Ishikawa (cell line): Measurements from ENCODE around the gene TSPOAP1.

Experiments used
- CEBPB ChIP-seq: IDR thresholded peaks from 2 replicates; pipeline ENCODE4 v1.6.1; 2012
- CREB1 ChIP-seq: IDR thresholded peaks from 2 replicates; pipeline ENCODE4 v1.6.1; 2012; ENCODE audit warnings: low read depth
- EGR1 ChIP-seq: IDR thresholded peaks from 2 replicates; pipeline ENCODE4 v1.6.1; 2012
- EP300 ChIP-seq: IDR thresholded peaks from 2 replicates; pipeline ENCODE4 v1.6.1; 2012; ENCODE audit warnings: borderline replicate concordance
- FOXM1 ChIP-seq: IDR thresholded peaks from 2 replicates; pipeline ENCODE4 v1.6.1; 2012; ENCODE audit warnings: low read depth, borderline replicate concordance
- MAX ChIP-seq: IDR thresholded peaks from 2 replicates; pipeline ENCODE4 v1.6.1; 2012
- NFIC ChIP-seq: IDR thresholded peaks from 2 replicates; pipeline ENCODE4 v1.6.1; 2012
- RAD21 ChIP-seq: IDR thresholded peaks from 2 replicates; pipeline ENCODE4 v1.6.1; 2012; ENCODE audit warnings: low read depth
- REST ChIP-seq: IDR thresholded peaks from 2 replicates; pipeline ENCODE4 v1.6.1; 2012; ENCODE audit warnings: low read depth, mild to moderate bottlenecking
- TAF1 ChIP-seq: IDR thresholded peaks from 2 replicates; pipeline ENCODE4 v1.6.1; 2012; ENCODE audit warnings: low read depth, mild to moderate bottlenecking
- TCF12 ChIP-seq: IDR thresholded peaks from 2 replicates; pipeline ENCODE4 v1.6.1; 2012; ENCODE audit warnings: low read depth
- TEAD4 ChIP-seq: IDR thresholded peaks from 2 replicates; pipeline ENCODE4 v1.6.1; 2012
- USF1 ChIP-seq: IDR thresholded peaks from 2 replicates; pipeline ENCODE4 v1.6.1; 2012
- YY1 ChIP-seq: IDR thresholded peaks from 2 replicates; pipeline ENCODE4 v1.6.1; 2012; ENCODE audit warnings: low read depth
- ZBTB7A ChIP-seq: IDR thresholded peaks from 2 replicates; pipeline ENCODE4 v1.6.1; 2012; ENCODE audit warnings: low read depth

The TSPOAP1 gene

GRCh38 chr17:58318065-58318481, 10.5 kb downstream of the TSPOAP1 start:
- TF ChIP-seq FOXM1: no peak
- no peak for TF ChIP-seq REST
- TF ChIP-seq CREB1: no peak
- no peak for TF ChIP-seq MAX

- TF ChIP-seq RAD21 (peak; percentile 72), USF1 (no peak)
Observed at GRCh38 chr17:58317421-58318064, 11.1 kb downstream of the TSPOAP1 start.

GRCh38 chr17:58316260-58316960, 12.2 kb downstream of the TSPOAP1 start:
- no peak for TF ChIP-seq EP300
- no peak for TF ChIP-seq YY1
- no peak for TF ChIP-seq RAD21

GRCh38 chr17:58315750-58316149, 12.8 kb downstream of the TSPOAP1 start:
- no peak for TF ChIP-seq USF1
- no peak for TF ChIP-seq RAD21
- no peak for TF ChIP-seq EP300
- no peak for TF ChIP-seq YY1
- no peak for TF ChIP-seq ZBTB7A
- TF ChIP-seq CEBPB: no peak
- TF ChIP-seq TEAD4: no peak
- no peak for TF ChIP-seq REST
- no peak for TF ChIP-seq TAF1
- no peak for TF ChIP-seq EGR1
- TF ChIP-seq NFIC: no peak
- no peak for TF ChIP-seq TCF12
- TF ChIP-seq MAX: no peak
- no peak for TF ChIP-seq FOXM1
- TF ChIP-seq CREB1: no peak

- TF ChIP-seq ZBTB7A (no peak), EP300 (no peak), CEBPB (no peak), NFIC (no peak)
Observed at GRCh38 chr17:58315281-58315711, 13.3 kb downstream of the TSPOAP1 start.

GRCh38 chr17:58314706-58315015, 13.9 kb downstream of the TSPOAP1 start:
- no peak for TF ChIP-seq CEBPB
